Choroid plexus epithelial cell (primary cell): ENCODE results near the gene HMGCS2.
A peak's percentile ranks its signal among the peaks of the same experiment; 100 is the strongest.

Source experiments
- DNase-seq: peaks from one replicate; pipeline ENCODE4 v3.0.0-alpha.2; 2010; ENCODE audit warnings: low read depth
- H3K4me3 ChIP-seq: 2 replicates; pipeline ENCODE4 v1.5.1; 2011; ENCODE audit warnings: low read depth, mild to moderate bottlenecking, control low read depth, low read length, moderate library complexity
- CTCF ChIP-seq: conservative IDR thresholded peaks from 2 replicates; pipeline ENCODE4 v1.5.1; 2011; ENCODE audit warnings: low read depth, mild to moderate bottlenecking, control low read depth, inconsistent platforms, low read length, moderate library complexity

The HMGCS2 gene

GRCh38 chr1:119782631-119783325, 14.1 kb upstream of the HMGCS2 start:
- DNase-seq: no peak
- H3K4me3 ChIP-seq: no peak overlapping the region
- TF ChIP-seq CTCF: no peak

GRCh38 chr1:119781434-119782210, 12.9 kb upstream of the HMGCS2 start:
- H3K4me3 ChIP-seq: no peak overlapping the region
- DNase-seq: no peak
- no peak for TF ChIP-seq CTCF

- TF ChIP-seq CTCF: no peak
- peak; percentile 63 for DNase-seq
- H3K4me3 ChIP-seq: peak overlapping the region; percentile 30
Observed at GRCh38 chr1:119779869-119780356, 11.2 kb upstream of the HMGCS2 start.

GRCh38 chr1:119778886-119779560, 10.3 kb upstream of the HMGCS2 start:
- TF ChIP-seq CTCF: no peak
- DNase-seq: no peak
- no peak overlapping the region for H3K4me3 ChIP-seq

GRCh38 chr1:119778359-119778758, 9.7 kb upstream of the HMGCS2 start:
- no peak for DNase-seq
- TF ChIP-seq CTCF: no peak
- no peak overlapping the region for H3K4me3 ChIP-seq

- DNase-seq: no peak
Observed at GRCh38 chr1:119774746-119775490, 6.2 kb upstream of the HMGCS2 start.

More at GRCh38 chr1:119774746-119775490, 6.2 kb upstream of the HMGCS2 start:
- no peak for TF ChIP-seq CTCF
- no peak overlapping the region for H3K4me3 ChIP-seq
